HuH-7 (cell line): ENCODE measurements around the gene CORO2A.
A peak's percentile ranks its signal among the peaks of the same experiment; 100 is the strongest.

Experiments used
- DNase-seq: peaks from one replicate; pipeline ENCODE4 v3.0.0; 2011; ENCODE audit warnings: low spot score

Gene CORO2A, protein sequence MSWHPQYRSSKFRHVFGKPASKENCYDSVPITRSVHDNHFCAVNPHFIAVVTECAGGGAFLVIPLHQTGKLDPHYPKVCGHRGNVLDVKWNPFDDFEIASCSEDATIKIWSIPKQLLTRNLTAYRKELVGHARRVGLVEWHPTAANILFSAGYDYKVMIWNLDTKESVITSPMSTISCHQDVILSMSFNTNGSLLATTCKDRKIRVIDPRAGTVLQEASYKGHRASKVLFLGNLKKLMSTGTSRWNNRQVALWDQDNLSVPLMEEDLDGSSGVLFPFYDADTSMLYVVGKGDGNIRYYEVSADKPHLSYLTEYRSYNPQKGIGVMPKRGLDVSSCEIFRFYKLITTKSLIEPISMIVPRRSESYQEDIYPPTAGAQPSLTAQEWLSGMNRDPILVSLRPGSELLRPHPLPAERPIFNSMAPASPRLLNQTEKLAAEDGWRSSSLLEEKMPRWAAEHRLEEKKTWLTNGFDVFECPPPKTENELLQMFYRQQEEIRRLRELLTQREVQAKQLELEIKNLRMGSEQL

DNA sequence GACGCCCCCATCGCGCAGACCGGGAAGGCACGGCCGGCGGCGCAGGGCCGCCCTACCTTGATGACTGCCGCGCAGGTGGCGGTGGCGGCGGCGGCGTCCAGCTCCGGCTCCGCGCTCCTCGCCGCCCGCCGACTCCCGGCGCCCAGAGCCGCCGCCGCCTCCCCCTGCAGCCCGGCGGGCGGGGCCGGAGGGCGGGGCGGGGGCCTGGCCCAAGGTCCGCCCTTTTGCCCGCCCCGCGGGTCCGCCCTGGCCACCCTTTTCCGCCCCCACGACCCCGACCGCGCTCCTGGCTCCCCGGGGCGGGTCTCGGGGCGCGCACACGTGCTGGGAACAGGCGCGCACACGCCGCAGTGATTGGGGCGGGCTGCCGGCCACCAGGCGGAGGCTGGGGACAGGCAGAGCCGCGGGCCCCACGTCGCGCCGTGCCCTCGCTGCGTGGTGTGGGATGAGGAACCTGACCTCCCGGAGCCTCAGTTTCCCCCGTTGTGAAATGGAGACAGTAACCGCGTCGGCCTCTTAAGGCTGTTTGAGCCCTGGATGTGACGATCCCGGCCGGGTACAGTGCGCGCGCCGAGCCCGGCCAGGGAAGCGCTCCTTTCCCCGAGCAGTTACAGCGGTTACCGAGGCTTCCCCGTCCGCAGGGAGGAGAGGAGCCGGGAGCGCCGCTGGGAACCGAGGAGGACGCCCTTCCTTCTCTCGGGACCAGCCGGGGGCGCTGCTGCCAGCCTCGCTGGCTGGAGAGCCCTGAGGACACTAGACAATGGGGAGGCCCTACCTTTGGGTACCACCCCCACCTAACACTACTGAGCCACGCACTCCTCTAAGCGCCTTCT, at the start of gene CORO2A:
Gene CORO2A (minus strand): TSS at position 135 of the 833 bp plus-strand sequence. CDS start 34,977 bp downstream, outside the sequence.
- peak; percentile 91 for DNase-seq

DNA sequence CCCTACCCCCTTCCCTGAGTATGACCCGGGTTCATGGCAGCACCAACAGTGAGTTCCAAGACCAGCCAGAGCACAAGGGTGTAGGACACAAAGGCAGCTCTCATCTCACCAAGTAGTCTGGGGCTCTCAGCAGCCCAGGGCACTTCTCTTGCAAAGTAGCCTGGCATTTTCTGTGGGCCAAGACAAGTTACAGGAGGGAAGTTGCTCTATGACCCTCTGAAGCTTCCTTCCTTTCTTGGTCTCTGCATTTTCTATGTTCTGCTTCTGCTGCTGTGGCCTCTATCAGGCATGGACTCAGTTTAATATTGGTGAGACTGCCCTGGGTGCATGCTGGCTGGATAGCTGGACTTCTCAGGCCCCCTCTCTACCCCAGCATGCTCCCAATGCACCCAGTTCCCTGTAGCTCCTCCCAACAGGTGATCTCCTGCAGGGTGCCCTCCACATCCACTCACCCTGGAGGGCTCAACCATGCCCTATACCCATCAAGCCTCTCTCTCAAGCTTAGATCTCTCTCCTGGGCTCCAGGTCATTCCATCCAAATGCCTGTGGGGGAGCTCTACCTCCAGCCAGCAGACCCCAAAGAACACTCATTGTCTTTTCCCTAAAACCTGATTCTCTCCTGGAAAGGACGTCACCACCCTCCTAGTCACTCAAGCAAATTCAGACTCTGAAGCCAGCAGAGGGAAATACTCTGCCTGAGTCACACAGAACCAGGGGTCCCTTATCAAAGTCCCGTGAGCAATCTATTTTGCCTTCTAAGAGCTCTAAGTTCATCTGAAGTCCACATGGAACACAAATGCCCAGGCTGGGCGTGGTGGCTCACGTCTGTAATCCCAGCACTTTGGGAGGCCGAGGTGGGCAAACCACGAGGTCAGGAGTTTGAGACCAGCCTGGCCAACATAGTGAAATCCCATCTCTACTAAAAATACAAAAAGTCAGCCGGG, 49.2 kb upstream of the CORO2A start:
- DNase-seq = no peak

DNA sequence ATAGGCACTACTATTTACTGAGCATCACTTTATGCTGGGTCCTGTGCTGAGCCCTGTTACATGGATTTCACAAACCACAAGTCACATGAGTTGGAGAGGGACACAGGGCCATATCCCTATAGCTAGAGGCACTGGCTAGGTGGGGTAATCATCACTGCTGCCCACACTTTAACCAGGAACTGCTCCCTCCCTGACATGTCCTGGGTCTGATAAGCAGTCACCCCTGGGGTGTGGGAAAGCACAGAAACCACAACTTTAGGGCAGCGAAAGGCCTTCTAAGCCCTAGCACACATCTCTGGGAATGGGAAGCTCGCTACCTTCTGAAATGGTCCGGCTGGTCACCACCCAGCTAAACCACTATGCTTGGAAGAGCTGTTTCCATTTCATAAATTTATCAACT, 48.0 kb upstream of the CORO2A start:
- no peak for DNase-seq

DNA sequence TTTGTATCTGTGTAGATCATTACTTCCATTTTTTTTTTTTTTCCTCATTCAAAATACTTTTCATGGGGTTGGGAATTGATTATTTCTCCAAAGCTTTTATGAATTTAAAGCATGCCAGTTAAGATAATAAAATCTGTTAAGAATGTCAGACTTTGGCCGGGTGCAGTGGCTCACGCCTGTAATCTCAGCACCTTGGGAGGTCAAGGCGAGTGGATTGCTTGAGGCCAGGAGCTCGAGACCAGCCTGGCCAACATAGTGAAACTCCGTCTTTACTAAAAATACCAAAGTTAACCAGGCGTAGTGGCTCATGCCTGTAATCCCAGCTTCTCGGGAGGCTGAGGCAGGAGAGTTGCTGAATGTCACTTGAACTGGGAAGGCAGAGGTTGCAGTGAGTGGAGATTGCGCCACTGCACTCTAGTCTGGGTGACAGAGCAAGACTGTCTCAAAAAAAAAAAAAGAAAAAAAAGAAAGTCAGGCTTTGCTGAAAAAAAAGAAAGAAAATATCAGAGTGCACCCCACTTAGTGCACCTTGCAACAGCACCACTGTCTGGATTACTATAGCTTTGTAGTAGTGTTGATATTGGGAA, 44.6 kb upstream of the CORO2A start:
- no peak for DNase-seq

DNA sequence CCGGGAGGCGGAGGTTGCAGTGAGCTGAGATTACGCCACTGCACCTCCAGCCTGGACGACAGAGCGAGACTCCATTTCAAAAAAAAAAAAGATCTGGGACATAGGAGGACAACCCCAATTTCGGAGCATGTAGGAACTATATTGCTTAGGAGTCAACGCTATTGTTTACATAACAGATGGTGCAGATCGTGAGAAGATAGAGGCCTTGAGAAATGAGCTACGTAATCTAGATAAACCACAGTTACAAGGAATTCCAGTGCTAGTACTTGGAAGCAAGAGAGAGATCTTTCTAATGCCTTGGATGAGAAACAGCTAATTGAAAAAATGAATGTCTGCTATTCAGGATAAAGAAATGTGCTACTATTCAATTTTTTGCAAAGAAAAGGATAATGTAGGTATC, 42.7 kb upstream of the CORO2A start:
- no peak for DNase-seq

DNA sequence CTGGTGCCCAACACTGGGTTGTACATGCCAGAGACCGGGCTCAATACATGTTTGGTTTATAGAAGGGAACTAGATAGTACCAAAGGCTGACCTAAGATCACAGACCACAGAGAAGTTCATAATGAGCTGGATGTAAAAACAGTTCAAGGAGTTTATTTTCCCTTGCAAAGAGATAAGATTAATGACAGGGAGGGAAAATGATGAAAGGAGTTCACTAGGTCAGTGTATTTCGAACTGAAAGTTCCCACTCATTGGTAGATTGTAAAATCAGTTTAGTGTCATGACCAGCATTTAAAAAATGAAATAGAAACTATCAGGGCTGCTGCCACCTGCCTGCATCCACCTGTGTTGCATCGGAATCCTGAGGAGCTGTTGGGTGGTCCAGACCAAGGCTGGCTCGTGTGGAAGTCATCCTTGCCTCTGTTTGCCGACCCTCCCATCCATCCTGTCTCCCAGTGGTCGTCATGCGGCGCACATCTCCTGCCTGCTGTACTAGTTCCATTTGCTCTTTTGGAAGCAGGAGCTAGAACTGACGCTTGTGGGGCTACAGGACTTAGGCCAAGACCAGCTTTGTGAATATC, 41.9 kb upstream of the CORO2A start:
- DNase-seq = no peak

DNA sequence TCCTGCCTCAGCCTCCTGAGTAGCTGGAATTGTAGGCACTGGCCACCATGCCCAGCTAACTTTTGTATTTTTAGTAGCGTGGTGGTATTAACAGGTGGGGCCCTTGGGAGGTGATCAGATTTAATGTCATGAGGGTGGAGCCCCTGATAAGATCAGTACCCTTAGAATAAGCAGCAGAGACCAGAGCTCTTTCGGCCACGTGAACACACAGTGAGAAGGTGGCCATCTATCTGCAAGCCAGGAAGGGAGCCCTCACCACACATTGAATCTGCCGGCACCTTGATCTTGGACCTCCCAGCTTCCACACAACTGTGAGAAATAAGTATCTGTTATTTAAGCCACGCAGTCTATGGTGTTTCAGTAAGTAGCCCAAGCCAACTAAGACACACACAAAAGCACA, 40.5 kb upstream of the CORO2A start:
- DNase-seq = no peak

DNA sequence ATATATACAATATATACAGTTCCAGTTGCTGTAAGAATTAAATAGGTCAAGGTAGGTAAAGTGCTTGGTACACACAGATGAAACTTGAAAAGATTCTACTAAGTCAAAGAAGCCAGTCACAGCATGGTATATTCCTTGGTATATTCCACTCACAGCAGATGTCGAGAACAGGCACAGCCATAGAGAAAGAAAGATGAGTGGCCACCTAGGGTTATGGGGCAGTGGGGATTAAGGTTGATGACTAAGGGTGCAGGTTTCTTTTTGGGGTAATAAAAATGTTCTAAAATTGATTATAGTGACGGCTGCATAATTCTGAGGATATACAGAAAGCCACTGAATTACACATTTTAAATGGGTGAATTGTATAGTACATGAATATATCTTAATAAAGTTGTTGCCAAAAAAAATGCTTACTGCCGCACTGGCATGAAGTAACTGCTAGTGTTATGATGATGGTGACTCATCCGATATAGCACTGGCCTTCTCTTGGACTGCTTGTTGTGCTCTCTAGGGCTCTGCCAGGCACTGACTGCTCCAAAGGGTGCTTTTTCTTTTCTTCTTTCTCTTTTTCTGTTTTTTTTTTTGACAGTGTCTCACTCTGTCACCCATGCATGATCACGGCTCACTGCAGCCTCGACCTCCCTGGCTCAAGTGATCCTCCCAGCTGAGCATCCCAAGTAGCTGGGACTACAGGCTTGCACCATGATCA, 39.5 kb upstream of the CORO2A start:
- DNase-seq = no peak

DNA sequence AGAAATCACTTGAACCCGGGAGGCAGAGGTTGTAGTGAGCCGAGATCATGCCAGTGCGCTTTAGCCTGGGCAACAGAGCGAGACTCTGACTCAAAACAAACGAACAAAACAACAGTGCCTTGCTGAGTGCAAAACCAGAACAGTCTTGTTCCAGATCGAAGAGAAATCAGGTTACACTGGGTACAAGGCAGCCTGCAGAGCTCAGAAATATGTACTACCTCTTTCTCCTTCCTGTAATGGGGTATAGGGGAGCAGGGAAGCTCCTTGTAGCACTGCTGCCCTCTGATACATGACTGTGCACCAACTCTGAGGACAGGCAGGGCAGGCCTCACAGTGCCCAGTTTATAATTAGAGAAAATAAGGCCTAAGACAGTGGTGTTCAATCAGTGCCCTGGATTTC, 38.4 kb upstream of the CORO2A start:
- DNase-seq = no peak

DNA sequence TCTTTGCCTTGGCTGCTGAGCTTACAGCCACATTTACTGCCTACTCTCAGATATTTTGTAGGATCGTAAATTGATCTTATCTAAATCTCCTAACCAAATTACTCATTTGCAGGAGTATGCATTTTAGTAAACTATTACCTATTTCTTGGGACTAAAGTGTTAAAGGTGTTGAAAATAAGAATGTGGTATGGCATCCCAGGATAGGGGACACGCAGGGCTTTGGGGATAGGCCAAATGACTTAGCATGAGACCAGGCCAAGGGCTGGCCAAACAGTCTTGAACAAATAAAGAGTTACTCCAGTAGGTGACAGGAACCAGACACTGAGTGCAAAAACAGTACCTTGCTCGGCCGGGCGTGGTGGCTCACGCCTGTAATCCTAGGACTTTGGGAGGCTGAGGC, 37.9 kb upstream of the CORO2A start:
- DNase-seq = no peak

DNA sequence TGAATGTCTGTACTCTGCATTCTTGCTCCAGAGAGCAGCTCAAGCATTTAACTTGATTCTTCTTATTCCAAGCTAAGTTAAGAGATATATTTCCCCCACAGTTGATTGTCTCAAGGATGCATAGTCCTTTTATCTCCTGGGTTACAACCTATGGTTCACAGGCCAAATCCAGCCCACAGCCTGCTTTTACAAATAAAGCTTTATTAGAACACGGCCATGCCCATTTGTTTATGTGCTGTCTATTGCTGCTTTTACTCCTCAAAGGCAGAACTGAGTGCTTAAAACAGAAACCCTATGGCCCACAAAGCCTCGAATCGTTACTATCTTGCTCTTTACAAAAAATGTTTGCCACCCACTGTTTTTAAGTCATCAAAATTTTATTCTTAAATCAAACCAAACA, 37.2 kb upstream of the CORO2A start:
- DNase-seq = no peak

DNA sequence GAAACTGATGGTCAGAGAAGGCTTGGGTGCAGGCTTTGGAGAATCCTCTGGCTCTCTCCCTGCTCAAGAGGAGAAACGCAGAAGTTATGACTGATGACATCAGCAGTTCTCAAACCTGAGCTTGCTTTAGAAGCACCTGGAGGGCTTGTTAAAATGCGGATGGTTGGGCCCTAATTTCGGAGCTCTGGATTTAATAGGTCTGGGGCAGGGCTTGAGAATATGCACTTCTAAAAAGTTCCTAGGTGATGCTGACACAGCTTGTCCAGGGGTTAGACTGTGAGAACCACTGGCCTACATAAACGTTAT, 36.6 kb upstream of the CORO2A start:
- no peak for DNase-seq

DNA sequence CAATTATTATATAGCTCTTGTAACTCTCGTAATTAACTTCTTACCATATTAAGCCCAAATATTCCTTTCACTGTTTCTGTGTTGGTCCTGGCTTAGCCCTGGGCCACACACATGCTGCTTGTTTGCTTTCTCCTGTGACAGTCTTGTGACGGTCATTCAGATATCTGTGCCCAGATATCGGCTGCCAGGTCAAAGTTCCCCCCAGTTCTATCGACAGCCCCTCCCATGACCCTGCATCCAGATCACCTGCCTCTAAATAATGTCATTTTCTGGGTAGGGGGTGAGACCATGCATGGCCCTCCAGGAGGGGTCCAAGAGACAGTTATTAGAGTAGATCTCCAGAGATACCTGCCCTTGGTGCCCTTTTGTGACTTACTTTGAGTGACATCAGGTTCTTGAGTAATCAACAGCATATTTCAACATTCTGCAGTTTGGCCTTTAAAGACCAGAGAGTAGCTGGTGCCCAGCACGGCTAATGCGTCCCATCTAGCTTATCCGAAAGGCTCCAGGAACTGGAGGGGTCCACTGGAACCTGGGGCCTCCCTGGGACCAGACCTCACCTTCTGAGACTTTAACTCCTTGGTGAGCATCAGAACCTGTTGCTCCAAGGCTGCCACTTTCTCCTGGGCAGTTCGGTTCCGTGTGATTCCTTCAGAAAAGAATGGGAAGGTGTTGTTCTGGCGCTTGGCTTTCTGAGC, 36.1 kb upstream of the CORO2A start:
- no peak for DNase-seq

DNA sequence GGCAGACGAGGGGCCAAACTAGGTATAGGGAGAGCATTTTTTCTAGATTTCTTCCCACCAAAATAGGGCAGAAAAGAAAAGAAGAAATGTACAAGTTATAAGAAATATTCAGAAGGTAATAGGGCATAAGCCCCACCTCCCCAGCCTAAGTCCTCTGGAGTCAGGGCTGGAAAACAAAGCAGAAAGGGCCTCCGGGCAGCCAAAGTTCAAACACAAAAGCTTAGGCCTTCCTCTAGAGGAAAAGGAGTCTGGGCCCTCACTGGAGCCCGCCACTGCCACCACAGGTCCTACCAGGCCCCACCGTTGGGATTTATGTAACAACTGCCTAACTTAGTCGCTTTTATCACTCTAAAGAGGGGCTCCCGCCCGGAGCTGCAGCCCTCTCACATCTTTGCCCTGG, 35.4 kb upstream of the CORO2A start:
- DNase-seq = no peak

DNA sequence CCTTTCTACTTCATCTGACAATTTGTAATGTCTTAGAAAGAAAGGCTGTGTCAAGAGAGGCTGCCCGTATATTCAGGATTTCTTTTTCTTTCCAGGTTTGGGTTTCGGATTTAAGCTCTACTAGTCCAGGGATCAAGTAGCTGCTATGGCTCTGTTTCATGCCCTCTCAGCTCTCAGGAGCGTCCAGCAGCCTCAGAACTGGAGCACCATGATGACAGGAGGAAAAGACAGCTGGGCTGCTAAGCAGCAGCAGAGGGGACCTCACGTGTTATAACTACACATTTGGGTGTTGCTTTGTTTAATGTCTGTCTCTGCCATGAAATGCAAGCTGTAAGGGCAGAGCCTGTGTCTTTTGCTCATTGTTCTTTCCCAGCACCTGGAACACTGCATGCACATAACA, 34.5 kb upstream of the CORO2A start:
- no peak for DNase-seq

DNA sequence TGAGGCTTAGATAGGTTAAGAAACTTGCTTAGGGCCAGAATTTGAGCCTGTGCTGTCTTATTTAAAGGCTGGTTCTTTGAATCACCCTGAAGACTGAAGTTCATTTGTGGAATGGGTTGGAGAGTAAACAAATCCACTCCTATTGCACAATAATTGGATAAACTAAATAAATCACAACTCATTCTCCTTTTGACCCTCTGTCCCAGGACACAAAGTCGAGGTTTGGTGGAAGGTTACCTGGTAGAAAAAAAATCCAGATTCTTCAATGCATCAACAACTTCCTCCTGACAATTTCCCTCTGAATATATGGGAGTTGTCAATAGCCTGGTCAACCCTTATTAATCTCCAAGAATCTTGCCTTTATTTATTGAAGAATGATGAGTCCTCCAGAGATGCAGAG, 34.1 kb upstream of the CORO2A start:
- DNase-seq = peak; percentile 63

DNA sequence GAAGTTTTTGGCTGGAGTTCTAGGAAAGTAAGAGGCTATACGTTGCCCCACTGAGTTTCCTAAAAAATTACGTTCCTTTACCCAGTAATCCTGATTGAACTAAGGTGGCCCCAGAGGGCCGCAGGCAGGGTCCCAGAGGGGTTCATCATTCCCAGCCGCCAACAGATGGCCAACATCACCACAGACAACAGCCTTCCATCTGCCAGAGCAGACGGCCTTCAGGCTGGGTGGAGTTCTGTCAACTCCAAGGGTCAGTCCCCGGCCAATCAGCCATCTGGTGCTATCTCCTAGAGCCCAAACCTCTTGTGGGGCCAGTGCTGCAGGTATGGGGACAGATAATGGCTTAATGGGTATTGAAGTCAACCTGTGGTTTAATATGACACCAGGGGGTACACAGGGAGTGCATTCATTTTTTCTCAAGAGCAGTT, 32.6 kb upstream of the CORO2A start:
- DNase-seq = peak; percentile 64

DNA sequence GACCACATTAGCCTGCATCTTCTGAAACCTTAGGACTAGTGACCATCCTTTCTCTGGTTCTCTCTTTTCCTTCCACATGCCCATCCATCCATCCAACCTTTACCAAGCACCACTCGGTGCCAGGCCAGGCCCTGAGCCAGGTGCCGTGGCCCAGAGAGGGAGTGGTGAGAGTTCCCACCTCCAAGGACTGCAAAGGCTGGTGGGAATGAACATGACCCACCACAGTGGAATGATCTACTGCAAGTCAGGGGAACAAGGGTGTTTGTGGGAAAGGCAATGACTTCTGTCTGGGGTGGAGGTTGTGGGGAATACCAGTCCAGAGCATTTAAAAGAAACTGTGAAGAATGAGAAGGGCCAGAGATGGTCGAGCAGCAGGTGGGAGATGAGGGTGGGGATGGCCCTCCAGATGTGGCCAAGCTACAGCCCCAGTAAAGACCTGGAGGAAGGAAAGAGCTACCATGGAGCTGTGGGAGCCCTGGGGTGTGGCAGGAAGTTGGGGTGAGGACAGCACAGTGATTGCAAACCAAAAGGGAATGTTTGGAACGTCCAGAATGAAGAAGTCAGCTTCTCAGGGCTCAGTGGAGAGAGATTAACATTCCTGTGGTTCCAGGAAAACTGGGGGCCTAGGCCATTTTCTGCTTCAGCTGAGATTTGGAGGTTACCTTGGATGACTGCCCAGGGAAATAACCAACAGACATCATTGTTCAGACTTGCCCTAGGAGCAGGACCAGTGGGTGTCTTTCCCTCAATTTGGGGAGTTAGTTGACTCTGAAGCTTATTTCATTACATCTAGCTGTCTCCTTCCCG, 30.7 kb upstream of the CORO2A start:
- no peak for DNase-seq

DNA sequence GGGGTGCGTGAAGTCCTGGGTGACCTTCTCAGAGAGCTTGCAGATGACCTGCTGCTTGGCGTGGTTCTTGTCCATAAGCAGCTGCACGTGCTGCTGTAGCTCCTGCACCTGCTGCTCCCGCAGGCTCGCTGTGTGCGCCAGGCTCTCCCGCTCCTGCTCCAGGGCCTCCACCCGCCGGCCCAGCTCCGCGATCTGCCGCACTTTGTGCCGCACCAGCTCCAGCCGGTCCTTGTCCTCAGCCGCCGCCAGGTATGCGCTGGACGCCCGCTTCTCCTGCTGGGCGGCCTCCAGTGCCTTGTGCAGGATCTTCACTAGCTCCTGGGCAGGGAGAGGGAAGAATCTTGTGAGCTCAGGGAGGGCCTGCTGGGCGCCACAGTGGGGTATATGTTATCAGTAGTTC, 28.5 kb upstream of the CORO2A start:
- no peak for DNase-seq
